Measurements from ENCODE around the gene EHD2. TPM values are rescaled to one million over a fixed set of nuclear protein-coding genes. Genes with fewer than 3 reads are reported as not detected.

The EHD2 gene
- total and polyA plus RNA-seq, 2 of the 13 experiments (the other 11 are each of a cell fraction or from before 2014, with no cell fraction given): 0.09 to 0.28 TPM

GRCh38 chr19:47719047-47719859 is 6.0 kb downstream of the EHD2 start (continued):
- TF ChIP-seq, protein P1, sequence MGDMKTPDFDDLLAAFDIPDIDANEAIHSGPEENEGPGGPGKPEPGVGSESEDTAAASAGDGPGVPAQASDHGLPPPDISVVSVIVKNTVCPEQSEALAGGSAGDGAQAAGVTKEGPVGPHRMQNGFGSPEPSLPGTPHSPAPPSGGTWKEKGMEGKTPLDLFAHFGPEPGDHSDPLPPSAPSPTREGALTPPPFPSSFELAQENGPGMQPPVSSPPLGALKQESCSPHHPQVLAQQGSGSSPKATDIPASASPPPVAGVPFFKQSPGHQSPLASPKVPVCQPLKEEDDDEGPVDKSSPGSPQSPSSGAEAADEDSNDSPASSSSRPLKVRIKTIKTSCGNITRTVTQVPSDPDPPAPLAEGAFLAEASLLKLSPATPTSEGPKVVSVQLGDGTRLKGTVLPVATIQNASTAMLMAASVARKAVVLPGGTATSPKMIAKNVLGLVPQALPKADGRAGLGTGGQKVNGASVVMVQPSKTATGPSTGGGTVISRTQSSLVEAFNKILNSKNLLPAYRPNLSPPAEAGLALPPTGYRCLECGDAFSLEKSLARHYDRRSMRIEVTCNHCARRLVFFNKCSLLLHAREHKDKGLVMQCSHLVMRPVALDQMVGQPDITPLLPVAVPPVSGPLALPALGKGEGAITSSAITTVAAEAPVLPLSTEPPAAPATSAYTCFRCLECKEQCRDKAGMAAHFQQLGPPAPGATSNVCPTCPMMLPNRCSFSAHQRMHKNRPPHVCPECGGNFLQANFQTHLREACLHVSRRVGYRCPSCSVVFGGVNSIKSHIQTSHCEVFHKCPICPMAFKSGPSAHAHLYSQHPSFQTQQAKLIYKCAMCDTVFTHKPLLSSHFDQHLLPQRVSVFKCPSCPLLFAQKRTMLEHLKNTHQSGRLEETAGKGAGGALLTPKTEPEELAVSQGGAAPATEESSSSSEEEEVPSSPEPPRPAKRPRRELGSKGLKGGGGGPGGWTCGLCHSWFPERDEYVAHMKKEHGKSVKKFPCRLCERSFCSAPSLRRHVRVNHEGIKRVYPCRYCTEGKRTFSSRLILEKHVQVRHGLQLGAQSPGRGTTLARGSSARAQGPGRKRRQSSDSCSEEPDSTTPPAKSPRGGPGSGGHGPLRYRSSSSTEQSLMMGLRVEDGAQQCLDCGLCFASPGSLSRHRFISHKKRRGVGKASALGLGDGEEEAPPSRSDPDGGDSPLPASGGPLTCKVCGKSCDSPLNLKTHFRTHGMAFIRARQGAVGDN (CRISPR knock-in tag; IDR thresholded peaks at IDR 0.05): peak; percentile 91
- TF ChIP-seq GTF3A (CRISPR knock-in tag; conservative IDR thresholded peaks at IDR 0.05) (no peak), SALL1 (CRISPR knock-in tag; IDR thresholded peaks at IDR 0.05) (peak; percentile 32), SAP130 (CRISPR knock-in tag; IDR thresholded peaks at IDR 0.05; ENCODE audit: low read depth) (peak; percentile 50), MXI1 (IDR thresholded peaks at IDR 0.05; ENCODE audit: borderline replicate concordance, low read depth, low read length) (peak; percentile 73; the same call in 1 of the 3 replicates), TFE3 (CRISPR knock-in tag; IDR thresholded peaks at IDR 0.05) (0 out of 2 replicates have a peak, but pooled peaks have one; percentile 46), ZMYM3 (CRISPR knock-in tag; IDR thresholded peaks at IDR 0.05) (peak; percentile 46; the same call in 1 of the 2 replicates), RAD51 (IDR thresholded peaks at IDR 0.05; ENCODE audit: borderline replicate concordance) (peak; percentile 45; the same call in 1 of the 2 replicates), MBNL3 (CRISPR knock-in tag; conservative IDR thresholded peaks at IDR 0.05) (no peak), ZNF556 (CRISPR knock-in tag; IDR thresholded peaks at IDR 0.05; ENCODE audit: borderline replicate concordance) (peak; percentile 59; the same call in 1 of the 2 replicates), ZNF350 (CRISPR knock-in tag; IDR thresholded peaks at IDR 0.05; ENCODE audit: borderline replicate concordance, low read depth) (peak; percentile 44; the same call in 1 of the 2 replicates), YEATS4 (CRISPR knock-in tag; IDR thresholded peaks at IDR 0.05; ENCODE audit: borderline replicate concordance) (peak; percentile 16; the same call in 1 of the 2 replicates), KDM5B (CRISPR knock-in tag; IDR thresholded peaks at IDR 0.05; ENCODE audit: borderline replicate concordance) (peak; percentile 71), ZNF710 (CRISPR knock-in tag; IDR thresholded peaks at IDR 0.05; ENCODE audit: borderline replicate concordance) (peak; percentile 57; the same call in 1 of the 2 replicates)
- TF ChIP-seq, protein P2, sequence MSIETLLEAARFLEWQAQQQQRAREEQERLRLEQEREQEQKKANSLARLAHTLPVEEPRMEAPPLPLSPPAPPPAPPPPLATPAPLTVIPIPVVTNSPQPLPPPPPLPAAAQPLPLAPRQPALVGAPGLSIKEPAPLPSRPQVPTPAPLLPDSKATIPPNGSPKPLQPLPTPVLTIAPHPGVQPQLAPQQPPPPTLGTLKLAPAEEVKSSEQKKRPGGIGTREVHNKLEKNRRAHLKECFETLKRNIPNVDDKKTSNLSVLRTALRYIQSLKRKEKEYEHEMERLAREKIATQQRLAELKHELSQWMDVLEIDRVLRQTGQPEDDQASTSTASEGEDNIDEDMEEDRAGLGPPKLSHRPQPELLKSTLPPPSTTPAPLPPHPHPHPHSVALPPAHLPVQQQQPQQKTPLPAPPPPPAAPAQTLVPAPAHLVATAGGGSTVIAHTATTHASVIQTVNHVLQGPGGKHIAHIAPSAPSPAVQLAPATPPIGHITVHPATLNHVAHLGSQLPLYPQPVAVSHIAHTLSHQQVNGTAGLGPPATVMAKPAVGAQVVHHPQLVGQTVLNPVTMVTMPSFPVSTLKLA (IDR thresholded peaks at IDR 0.05): peak; percentile 74
- TF ChIP-seq, protein P3, sequence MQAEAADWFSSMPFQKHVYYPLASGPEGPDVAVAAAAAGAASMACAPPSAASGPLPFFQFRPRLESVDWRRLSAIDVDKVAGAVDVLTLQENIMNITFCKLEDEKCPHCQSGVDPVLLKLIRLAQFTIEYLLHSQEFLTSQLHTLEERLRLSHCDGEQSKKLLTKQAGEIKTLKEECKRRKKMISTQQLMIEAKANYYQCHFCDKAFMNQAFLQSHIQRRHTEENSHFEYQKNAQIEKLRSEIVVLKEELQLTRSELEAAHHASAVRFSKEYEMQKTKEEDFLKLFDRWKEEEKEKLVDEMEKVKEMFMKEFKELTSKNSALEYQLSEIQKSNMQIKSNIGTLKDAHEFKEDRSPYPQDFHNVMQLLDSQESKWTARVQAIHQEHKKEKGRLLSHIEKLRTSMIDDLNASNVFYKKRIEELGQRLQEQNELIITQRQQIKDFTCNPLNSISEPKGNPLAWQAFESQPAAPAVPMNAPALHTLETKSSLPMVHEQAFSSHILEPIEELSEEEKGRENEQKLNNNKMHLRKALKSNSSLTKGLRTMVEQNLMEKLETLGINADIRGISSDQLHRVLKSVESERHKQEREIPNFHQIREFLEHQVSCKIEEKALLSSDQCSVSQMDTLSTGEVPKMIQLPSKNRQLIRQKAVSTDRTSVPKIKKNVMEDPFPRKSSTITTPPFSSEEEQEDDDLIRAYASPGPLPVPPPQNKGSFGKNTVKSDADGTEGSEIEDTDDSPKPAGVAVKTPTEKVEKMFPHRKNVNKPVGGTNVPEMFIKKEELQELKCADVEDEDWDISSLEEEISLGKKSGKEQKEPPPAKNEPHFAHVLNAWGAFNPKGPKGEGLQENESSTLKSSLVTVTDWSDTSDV (CRISPR knock-in tag; IDR thresholded peaks at IDR 0.05): 0 out of 2 replicates have a peak, but pooled peaks have one; percentile 62

Data from HepG2 (cell line).